ENCODE results near the gene SYTL3.

DNA sequence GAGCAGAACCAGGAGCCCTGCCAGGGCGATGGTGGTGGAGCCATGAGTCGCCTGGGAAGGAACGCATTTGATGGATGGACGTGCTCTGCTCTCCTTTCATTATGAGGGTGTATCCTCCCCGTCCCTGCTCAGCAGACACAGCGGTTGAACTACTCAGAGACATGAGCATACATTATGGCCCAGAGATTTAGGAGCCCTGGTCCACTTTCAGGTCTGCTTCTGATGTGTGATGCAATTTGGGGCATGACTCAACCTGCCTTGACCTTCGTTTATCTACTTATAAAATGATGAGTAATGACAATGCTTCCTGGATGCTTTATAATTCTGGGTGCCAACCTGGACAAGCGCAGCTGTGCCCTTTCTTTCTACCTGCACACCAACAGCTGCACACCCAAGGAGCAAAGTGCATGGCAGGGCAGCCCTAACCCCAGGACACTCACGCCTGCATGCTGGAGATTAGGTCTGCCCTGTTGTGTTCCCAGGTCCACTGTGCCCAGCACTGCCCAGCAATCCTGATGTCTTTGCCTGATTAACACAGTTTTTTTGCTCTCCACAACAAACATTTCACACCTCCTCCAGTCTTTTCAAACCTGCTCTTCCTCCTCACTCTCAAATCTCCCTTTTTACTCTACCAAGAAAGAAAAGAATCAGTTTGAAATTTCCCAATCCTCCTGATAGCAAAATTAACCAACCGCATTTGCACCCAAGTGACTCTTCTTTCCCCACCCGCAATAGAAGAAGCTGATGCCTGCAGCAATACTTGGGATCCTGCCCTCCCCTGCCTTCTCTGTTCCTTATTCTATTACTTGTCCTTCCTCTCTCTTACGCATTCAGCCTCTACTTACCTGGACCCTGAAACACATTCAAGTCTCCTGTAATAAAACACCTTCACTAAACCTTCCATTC is 88.1 kb downstream of the SYTL3 start:
- TF ChIP-seq, protein P1, sequence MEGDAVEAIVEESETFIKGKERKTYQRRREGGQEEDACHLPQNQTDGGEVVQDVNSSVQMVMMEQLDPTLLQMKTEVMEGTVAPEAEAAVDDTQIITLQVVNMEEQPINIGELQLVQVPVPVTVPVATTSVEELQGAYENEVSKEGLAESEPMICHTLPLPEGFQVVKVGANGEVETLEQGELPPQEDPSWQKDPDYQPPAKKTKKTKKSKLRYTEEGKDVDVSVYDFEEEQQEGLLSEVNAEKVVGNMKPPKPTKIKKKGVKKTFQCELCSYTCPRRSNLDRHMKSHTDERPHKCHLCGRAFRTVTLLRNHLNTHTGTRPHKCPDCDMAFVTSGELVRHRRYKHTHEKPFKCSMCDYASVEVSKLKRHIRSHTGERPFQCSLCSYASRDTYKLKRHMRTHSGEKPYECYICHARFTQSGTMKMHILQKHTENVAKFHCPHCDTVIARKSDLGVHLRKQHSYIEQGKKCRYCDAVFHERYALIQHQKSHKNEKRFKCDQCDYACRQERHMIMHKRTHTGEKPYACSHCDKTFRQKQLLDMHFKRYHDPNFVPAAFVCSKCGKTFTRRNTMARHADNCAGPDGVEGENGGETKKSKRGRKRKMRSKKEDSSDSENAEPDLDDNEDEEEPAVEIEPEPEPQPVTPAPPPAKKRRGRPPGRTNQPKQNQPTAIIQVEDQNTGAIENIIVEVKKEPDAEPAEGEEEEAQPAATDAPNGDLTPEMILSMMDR (IDR thresholded peaks at IDR 0.05; ENCODE audit: borderline replicate concordance, extremely low read depth, low read length, poor library complexity, severe bottlenecking): no peak
- no peak for TF ChIP-seq EZH2 (IDR thresholded peaks at IDR 0.05; ENCODE audit: borderline replicate concordance, low read depth, low read length, severe bottlenecking)
